ENCODE measurements around the gene OR2T27. TPM values are rescaled to one million over a fixed set of nuclear protein-coding genes. Genes with fewer than 3 reads are reported as not detected.
A peak's percentile ranks its signal among the peaks of the same experiment; 100 is the strongest.

The OR2T27 gene
- total RNA-seq, 1 donor, result not detected

GRCh38 chr1:248630551-248630950, 24.8 kb downstream of the OR2T27 start:
- DNase-seq (ENCODE audit: low read depth), result no peak
- TF ChIP-seq, protein P1, sequence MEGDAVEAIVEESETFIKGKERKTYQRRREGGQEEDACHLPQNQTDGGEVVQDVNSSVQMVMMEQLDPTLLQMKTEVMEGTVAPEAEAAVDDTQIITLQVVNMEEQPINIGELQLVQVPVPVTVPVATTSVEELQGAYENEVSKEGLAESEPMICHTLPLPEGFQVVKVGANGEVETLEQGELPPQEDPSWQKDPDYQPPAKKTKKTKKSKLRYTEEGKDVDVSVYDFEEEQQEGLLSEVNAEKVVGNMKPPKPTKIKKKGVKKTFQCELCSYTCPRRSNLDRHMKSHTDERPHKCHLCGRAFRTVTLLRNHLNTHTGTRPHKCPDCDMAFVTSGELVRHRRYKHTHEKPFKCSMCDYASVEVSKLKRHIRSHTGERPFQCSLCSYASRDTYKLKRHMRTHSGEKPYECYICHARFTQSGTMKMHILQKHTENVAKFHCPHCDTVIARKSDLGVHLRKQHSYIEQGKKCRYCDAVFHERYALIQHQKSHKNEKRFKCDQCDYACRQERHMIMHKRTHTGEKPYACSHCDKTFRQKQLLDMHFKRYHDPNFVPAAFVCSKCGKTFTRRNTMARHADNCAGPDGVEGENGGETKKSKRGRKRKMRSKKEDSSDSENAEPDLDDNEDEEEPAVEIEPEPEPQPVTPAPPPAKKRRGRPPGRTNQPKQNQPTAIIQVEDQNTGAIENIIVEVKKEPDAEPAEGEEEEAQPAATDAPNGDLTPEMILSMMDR (IDR thresholded peaks at IDR 0.05; ENCODE audit: insufficient read depth, low read length), result no peak
- no peak overlapping the region for H3K4me3 ChIP-seq (ENCODE audit: low read depth, low read length)

GRCh38 chr1:248627971-248628844, 27.1 kb downstream of the OR2T27 start:
- H3K4me3 ChIP-seq (ENCODE audit: low read depth, low read length), result no peak overlapping the region
- TF ChIP-seq, protein P1 (IDR thresholded peaks at IDR 0.05; ENCODE audit: insufficient read depth, low read length), result no peak
- DNase-seq (ENCODE audit: low read depth), result no peak

DNA sequence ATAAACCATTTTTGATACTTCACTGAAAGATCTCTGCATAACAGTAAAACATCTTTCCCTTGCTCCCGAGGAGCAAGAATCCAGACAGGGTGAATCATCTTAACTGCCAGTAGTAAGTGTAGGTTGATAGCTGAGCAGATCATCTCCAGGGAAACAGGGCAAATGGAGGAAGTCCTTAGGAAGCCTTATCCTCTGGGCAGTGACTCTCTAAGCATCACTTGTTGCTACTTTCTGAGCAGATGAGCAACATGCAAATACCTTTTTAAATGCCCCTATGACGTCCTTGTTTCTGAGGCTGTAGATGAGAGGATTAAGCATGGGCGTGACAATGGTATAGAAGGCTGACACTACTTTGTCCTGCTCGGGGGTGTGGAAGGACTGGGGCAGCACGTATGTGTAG, 29.4 kb downstream of the OR2T27 start:
- no peak overlapping the region for H3K4me3 ChIP-seq (ENCODE audit: low read depth, low read length)
- no peak for DNase-seq (ENCODE audit: low read depth)
- TF ChIP-seq, protein P1 (IDR thresholded peaks at IDR 0.05; ENCODE audit: insufficient read depth, low read length), result no peak

GRCh38 chr1:248625166-248625565, 30.2 kb downstream of the OR2T27 start:
- no peak overlapping the region for H3K4me3 ChIP-seq (ENCODE audit: low read depth, low read length)
- DNase-seq (ENCODE audit: low read depth), result no peak
- TF ChIP-seq, protein P1 (IDR thresholded peaks at IDR 0.05; ENCODE audit: insufficient read depth, low read length), result no peak

DNA sequence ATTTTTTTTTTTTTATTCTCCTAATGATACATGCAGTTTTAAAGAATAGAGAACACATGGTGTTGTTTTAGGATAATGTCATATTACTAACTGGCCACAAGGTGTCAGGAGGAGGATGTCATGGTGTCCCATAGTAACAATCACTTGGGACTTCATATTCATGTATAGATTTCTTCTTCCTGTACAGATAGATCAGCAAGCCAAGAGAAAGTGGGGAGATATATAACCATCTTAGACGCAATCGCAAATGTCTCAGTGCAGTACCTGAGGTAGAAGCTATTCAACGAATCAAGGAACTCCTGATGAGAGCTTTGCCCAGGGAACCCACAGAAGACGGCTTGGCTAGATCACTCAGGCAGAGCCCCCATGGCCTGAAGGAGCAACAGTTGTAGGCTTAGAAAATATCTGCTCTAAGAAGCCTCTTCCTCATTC, 32.7 kb downstream of the OR2T27 start:
- DNase-seq (ENCODE audit: low read depth), result peak; percentile 55
- no peak overlapping the region for H3K4me3 ChIP-seq (ENCODE audit: low read depth, low read length)
- TF ChIP-seq, protein P1 (IDR thresholded peaks at IDR 0.05; ENCODE audit: insufficient read depth, low read length), result peak; percentile 46

GRCh38 chr1:248621770-248622169, 33.6 kb downstream of the OR2T27 start:
- TF ChIP-seq, protein P1 (IDR thresholded peaks at IDR 0.05; ENCODE audit: insufficient read depth, low read length), result no peak
- no peak overlapping the region for H3K4me3 ChIP-seq (ENCODE audit: low read depth, low read length)
- no peak for DNase-seq (ENCODE audit: low read depth)
